ENCODE measurements around the gene MPEG1. TPM values are rescaled to one million over a fixed set of nuclear protein-coding genes. Genes with fewer than 3 reads are reported as not detected.

The MPEG1 gene
- total and polyA plus RNA-seq, 4 donors, result 3.2 to 27.2 (median 16.9) TPM

DNA sequence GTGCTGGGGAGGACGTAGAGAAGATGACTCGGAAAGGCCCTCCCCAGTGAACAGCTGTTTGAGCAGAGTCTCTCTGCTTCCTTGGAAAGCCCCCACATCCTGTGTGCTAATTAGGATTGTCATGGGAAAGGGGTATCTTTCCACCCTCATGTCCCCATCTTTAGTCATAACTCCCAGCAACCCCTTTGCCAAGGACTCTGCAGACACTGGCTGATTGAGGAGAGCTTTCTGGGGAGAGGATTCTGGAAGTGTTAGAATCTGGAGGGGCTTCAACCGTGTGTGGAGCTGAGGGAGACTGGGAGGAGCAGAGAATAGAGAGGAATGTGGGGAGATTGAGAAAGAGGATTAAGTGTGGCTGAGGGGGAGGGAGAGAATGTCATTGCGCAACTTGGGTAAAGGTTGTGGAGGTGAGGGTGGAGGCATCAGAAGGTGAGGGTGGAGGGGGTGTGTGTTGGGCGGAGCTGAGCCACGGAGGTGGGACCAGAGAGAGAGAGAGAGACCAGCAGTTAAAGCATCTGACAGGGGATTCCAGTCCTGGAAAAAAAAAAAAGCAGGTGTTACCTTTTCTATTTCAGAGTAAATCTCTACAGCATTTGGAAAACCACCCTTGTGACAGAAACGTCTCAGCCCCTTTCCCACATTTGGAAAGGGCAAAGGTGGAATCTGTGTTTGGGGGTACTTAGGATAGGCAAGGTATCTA, 38.6 kb downstream of the MPEG1 start:
- peak; percentile 58 for DNase-seq (ENCODE audit: low spot score)
- no peaks in the 10 kb centered on the region for H3K9me3 ChIP-seq (ENCODE audit: control insufficient read depth in 4 of 4, low read length in 3 of 4)
- peaks cover 10 to 52% (median 32%) of the 10 kb centered on the region in 4 donors for H3K4me1 ChIP-seq (ENCODE audit: control insufficient read depth in 4 of 4, insufficient read depth in 4 of 4, low read length in 3 of 4)
- peak overlapping the region; percentile 81 to 90 (median 90) for H3K4me3 ChIP-seq (ENCODE audit: low read depth in 1 of 3, low read length in 3 of 3)
- H3K36me3 ChIP-seq (ENCODE audit: control insufficient read depth in 4 of 4, insufficient read depth in 3 of 4, low read depth in 1 of 4, low read length in 3 of 4), result peaks cover 0 to 5% (median 0%) of the 10 kb centered on the region in 4 donors
- TF ChIP-seq RXRA (IDR thresholded peaks at IDR 0.05) (peak; percentile 89 to 90), YY1 (IDR thresholded peaks at IDR 0.05) (peak; percentile 4), HNF4A (conservative IDR thresholded peaks at IDR 0.05) (no peak), NR2F2 (IDR thresholded peaks at IDR 0.05) (peak; percentile 32), SP1 (IDR thresholded peaks at IDR 0.05) (no peak), FOXA1 (IDR thresholded peaks at IDR 0.05) (peak; percentile 26), FOXA2 (IDR thresholded peaks at IDR 0.05) (no peak), GABPA (IDR thresholded peaks at IDR 0.05 in 1 of 2, conservative IDR thresholded peaks at IDR 0.05 in 1 of 2) (no peak), RAD21 (IDR thresholded peaks at IDR 0.05) (peak in 1 of 2 donors; percentile 32), TAF1 (conservative IDR thresholded peaks at IDR 0.05) (peak; percentile 50), HNF4G (IDR thresholded peaks at IDR 0.05) (no peak), EGR1 (IDR thresholded peaks at IDR 0.05; ENCODE audit: low read depth in 2 of 2) (peak in 1 of 2 donors; percentile 75), JUND (IDR thresholded peaks at IDR 0.05) (peak in 1 of 2 donors; percentile 42)
- TF ChIP-seq, protein P1, sequence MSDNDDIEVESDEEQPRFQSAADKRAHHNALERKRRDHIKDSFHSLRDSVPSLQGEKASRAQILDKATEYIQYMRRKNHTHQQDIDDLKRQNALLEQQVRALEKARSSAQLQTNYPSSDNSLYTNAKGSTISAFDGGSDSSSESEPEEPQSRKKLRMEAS (IDR thresholded peaks at IDR 0.05), result peak; percentile 32
- TF ChIP-seq, protein P2, sequence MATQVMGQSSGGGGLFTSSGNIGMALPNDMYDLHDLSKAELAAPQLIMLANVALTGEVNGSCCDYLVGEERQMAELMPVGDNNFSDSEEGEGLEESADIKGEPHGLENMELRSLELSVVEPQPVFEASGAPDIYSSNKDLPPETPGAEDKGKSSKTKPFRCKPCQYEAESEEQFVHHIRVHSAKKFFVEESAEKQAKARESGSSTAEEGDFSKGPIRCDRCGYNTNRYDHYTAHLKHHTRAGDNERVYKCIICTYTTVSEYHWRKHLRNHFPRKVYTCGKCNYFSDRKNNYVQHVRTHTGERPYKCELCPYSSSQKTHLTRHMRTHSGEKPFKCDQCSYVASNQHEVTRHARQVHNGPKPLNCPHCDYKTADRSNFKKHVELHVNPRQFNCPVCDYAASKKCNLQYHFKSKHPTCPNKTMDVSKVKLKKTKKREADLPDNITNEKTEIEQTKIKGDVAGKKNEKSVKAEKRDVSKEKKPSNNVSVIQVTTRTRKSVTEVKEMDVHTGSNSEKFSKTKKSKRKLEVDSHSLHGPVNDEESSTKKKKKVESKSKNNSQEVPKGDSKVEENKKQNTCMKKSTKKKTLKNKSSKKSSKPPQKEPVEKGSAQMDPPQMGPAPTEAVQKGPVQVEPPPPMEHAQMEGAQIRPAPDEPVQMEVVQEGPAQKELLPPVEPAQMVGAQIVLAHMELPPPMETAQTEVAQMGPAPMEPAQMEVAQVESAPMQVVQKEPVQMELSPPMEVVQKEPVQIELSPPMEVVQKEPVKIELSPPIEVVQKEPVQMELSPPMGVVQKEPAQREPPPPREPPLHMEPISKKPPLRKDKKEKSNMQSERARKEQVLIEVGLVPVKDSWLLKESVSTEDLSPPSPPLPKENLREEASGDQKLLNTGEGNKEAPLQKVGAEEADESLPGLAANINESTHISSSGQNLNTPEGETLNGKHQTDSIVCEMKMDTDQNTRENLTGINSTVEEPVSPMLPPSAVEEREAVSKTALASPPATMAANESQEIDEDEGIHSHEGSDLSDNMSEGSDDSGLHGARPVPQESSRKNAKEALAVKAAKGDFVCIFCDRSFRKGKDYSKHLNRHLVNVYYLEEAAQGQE (IDR thresholded peaks at IDR 0.05), result peak; percentile 71
- TF ChIP-seq, protein P3, sequence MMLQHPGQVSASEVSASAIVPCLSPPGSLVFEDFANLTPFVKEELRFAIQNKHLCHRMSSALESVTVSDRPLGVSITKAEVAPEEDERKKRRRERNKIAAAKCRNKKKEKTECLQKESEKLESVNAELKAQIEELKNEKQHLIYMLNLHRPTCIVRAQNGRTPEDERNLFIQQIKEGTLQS (IDR thresholded peaks at IDR 0.05), result no peak
- TF ChIP-seq, protein P4, sequence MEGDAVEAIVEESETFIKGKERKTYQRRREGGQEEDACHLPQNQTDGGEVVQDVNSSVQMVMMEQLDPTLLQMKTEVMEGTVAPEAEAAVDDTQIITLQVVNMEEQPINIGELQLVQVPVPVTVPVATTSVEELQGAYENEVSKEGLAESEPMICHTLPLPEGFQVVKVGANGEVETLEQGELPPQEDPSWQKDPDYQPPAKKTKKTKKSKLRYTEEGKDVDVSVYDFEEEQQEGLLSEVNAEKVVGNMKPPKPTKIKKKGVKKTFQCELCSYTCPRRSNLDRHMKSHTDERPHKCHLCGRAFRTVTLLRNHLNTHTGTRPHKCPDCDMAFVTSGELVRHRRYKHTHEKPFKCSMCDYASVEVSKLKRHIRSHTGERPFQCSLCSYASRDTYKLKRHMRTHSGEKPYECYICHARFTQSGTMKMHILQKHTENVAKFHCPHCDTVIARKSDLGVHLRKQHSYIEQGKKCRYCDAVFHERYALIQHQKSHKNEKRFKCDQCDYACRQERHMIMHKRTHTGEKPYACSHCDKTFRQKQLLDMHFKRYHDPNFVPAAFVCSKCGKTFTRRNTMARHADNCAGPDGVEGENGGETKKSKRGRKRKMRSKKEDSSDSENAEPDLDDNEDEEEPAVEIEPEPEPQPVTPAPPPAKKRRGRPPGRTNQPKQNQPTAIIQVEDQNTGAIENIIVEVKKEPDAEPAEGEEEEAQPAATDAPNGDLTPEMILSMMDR (IDR thresholded peaks at IDR 0.05; ENCODE audit: low read depth, low read length, missing input control), result no peak
- TF ChIP-seq, protein P5, sequence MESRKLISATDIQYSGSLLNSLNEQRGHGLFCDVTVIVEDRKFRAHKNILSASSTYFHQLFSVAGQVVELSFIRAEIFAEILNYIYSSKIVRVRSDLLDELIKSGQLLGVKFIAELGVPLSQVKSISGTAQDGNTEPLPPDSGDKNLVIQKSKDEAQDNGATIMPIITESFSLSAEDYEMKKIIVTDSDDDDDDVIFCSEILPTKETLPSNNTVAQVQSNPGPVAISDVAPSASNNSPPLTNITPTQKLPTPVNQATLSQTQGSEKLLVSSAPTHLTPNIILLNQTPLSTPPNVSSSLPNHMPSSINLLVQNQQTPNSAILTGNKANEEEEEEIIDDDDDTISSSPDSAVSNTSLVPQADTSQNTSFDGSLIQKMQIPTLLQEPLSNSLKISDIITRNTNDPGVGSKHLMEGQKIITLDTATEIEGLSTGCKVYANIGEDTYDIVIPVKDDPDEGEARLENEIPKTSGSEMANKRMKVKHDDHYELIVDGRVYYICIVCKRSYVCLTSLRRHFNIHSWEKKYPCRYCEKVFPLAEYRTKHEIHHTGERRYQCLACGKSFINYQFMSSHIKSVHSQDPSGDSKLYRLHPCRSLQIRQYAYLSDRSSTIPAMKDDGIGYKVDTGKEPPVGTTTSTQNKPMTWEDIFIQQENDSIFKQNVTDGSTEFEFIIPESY (IDR thresholded peaks at IDR 0.05), result no peak
- H3K27me3 ChIP-seq (ENCODE audit: control insufficient read depth in 4 of 4, insufficient read depth in 4 of 4, low read length in 3 of 4), result no peaks in the 10 kb centered on the region
- H3K9ac ChIP-seq (ENCODE audit: low read depth in 1 of 2, low read length in 2 of 2), result peak overlapping the region; percentile 51 to 58
- WGBS, result 15% methylated on average over 7 of the region's 7 CpGs
- peak overlapping the region; percentile 90 to 91 for H3K27ac ChIP-seq (ENCODE audit: low read depth in 1 of 2, low read length in 2 of 2)

Measured in liver (tissue), 9 donors.